ENCODE data around the gene WRAP73.

WRAP73 gene

GRCh38 chr1:3616861-3617260, 33.0 kb downstream of the WRAP73 start:
- no peak overlapping the region for H3K4me3 ChIP-seq
- TF ChIP-seq CTCF (IDR thresholded peaks at IDR 0.05): no peak
- no peak for DNase-seq (ENCODE audit: low spot score)
- H3K27ac ChIP-seq: no peak overlapping the region

- Histone ChIP-seq H3K4me3 (no peak overlapping the region), H3K27ac (no peak overlapping the region)
- peak; percentile 43 for TF ChIP-seq CTCF (IDR thresholded peaks at IDR 0.05)
- DNase-seq (ENCODE audit: low spot score): no peak
Observed at GRCh38 chr1:3614755-3615742, 34.9 kb downstream of the WRAP73 start.

- H3K4me3 ChIP-seq: peak overlapping the region; percentile 69
- no peak for TF ChIP-seq CTCF (IDR thresholded peaks at IDR 0.05)
- no peak for DNase-seq (ENCODE audit: low spot score)
- H3K27ac ChIP-seq: no peak overlapping the region
Observed at GRCh38 chr1:3612123-3612522, 37.8 kb downstream of the WRAP73 start.

GRCh38 chr1:3611170-3612019, 38.5 kb downstream of the WRAP73 start, which contains the start of gene MEGF6:
Gene MEGF6, minus strand, starts transcription at chr1:3611508. Its CDS starts 240 bp downstream, at chr1:3611268.
- peak within 1 kb of the TSS; percentile 69 for H3K4me3 ChIP-seq
- H3K27ac ChIP-seq: no peak within 1 kb of the TSS
- TF ChIP-seq CTCF (IDR thresholded peaks at IDR 0.05): no peak
- DNase-seq (ENCODE audit: low spot score): no peak

- TF ChIP-seq CTCF (IDR thresholded peaks at IDR 0.05): no peak
- H3K27ac ChIP-seq: no peak overlapping the region
- DNase-seq (ENCODE audit: low spot score): no peak
- H3K4me3 ChIP-seq: peak overlapping the region; percentile 69
Observed at GRCh38 chr1:3610527-3611169, 39.3 kb downstream of the WRAP73 start.

GRCh38 chr1:3609769-3610526, 40.0 kb downstream of the WRAP73 start:
- H3K27ac ChIP-seq: no peak overlapping the region
- DNase-seq (ENCODE audit: low spot score): no peak
- H3K4me3 ChIP-seq: peak overlapping the region; percentile 69
- TF ChIP-seq CTCF (IDR thresholded peaks at IDR 0.05): no peak
